NCI-H1417 (cell line): ENCODE data around the gene URI1.
"Not testable (repeated sequence)": the region's sequence is repeated elsewhere in the genome, so short reads cannot be mapped to it uniquely, and the experiment has no call there.

Experiments
- DNase-seq, 3 experiments: peaks; one replicate each; lab custom pipeline; 2025; lab: John Stamatoyannopoulos, UW

The URI1 gene

GRCh38 chr19:30024091-30024490 lies 82.1 kb downstream of the URI1 start:
- no peak for DNase-seq

- DNase-seq: no peak
Measured at GRCh38 chr19:30026933-30027332, 84.9 kb downstream of the URI1 start.

GRCh38 chr19:30028118-30028991 lies 86.3 kb downstream of the URI1 start:
- DNase-seq: no peak

GRCh38 chr19:30028992-30029343 lies 86.9 kb downstream of the URI1 start:
- DNase-seq: no peak

DNA sequence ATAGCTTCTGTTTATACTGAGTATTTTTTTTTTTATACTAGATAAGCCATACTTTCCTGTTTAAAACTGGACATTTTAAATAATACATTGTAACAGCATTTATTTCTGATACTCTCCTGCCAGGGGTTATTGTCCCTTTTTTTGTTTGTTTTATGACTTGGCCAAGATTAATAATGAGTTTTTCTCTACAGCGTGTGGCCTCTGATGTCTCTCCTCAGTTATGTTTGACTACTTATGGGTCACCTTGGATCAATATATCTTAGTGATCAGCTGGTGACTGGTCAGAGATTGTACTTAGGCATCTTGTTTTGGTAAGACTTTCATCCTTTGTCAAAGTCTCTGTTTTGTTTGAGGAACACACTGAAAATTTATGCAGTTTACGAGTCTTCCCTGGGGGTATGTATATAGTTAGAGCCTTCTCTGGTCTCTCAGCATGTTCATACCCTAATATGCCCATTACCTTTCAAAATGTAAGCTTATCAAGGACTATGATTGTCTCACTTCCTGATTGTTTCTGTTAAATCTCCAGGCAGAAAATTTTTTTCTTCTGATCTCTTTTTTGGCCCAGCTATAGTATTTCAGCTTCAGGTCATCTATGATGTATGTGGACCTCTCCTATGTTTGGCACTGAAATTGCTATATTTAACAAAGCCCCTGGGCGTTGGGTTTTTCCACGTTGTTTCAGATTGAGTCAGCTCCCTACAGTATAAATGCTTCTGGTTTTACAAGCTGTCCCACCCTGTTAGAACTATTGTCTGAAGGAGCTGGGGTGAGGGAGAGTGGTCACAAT lies 87.9 kb downstream of the URI1 start:
- no peak for DNase-seq

DNA sequence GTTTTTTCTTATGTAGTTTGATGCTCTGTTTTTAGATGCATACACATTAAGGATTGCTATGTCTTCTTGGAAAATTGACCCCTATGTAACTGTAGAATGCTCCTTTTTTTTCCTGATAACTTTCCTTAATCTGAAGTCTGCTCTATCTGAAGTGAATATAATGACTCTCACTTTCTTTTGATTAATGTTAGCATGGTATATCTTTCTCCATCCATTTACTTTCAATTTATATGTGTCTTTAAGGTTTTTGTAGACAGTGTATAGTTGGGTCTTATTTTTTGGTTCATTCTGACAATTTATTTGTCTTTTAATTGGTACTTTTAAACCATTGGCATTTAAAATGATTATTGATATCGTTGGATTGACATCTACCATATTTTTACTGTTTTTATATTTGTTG lies 92.3 kb downstream of the URI1 start:
- DNase-seq: no peak

DNA sequence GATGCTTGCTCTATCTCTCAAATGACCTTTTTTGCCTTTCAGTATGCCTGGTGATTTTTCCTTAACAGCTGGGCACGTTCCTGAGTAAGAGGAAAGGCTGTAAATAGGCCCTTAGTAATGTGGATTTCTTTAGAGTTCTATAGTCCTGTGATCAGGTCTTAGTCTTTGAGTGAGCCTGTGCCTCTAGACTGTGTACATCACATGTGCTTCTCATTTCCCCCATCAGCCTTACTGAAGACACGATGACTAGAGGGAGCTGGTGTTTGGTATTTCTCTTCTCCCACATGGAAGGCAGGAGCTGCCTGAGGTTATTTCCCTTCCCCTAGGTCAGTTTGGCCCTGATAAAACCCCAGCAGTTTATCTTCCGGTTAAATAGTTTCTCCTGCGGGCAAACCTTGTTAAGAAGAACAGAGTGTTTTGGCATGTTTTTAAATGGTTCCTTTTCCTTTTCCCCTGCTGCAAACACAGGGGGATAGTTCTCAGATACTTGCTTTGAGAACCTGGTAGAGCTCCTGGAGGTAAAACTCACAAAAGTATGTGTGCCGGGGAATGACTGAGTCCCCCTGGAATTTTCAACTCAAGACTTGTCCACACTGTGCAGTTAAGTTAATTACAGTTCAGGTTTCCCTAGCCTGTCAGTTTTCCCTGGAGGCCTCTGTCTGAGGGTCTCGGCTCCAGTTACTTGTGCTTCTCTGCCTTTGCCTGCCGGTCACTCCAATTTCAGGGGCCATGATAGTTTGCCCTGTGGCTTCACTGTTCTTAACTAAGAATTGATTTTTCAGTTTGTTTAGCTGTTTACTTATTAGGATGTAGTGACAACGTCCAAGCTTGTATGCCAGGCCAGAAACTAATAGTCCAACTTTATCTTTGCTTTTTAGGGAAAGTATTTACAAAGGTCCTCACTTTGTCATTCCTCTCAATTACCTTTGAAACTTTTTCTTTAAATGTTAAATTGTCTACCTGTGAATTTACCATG lies 94.4 kb downstream of the URI1 start:
- DNase-seq: no peak

- no peak for DNase-seq
Measured at GRCh38 chr19:30037835-30038234, 95.8 kb downstream of the URI1 start.

- DNase-seq: not testable (repeated sequence)
Measured at GRCh38 chr19:30041931-30042330, 99.9 kb downstream of the URI1 start.

DNA sequence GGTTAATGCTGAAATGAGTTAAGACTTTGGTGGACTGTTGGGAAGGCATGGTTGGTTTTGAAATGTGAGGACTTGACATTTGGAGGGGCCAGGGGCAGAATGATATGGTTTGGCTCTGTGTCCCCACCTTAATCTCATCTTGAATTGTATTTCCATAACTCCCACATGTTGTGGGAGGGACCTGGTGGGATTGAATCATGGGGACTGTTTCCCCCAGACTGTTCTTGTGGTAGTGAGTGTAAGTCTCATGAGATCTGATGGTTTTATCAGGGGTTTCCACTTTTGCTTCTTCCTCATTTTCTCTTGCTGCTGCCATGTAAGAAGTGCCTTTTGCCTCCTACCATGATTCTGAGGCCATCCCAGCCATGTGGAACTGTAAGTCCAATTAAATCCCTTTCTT lies 101.0 kb downstream of the URI1 start:
- not testable (repeated sequence) for DNase-seq

- no peak for DNase-seq
Measured at GRCh38 chr19:30044273-30045248, 102.5 kb downstream of the URI1 start.

DNA sequence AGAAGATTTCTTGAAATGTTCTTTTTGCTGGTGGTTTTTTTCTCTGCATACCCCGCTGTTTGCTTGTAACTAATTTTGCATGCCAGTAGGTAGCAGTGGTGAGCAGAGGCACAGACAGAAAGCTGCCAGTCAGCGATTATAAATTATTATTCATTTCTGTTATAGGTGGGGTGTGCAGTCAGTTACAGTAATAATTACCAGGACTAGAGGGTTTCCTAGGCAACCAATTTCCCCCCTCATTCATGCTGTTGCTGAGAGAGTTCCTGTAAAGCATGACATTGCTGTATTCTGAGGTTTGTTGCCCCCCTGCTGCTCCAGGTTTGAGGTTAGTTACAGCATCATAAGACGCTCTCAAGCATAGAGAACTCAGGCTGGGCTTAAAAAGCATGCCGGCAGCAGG lies 104.5 kb downstream of the URI1 start:
- peak in 2 of 3 experiments; percentile 20 to 62 for DNase-seq

- no peak for DNase-seq
Measured at GRCh38 chr19:30047432-30047831, 105.4 kb downstream of the URI1 start.

DNA sequence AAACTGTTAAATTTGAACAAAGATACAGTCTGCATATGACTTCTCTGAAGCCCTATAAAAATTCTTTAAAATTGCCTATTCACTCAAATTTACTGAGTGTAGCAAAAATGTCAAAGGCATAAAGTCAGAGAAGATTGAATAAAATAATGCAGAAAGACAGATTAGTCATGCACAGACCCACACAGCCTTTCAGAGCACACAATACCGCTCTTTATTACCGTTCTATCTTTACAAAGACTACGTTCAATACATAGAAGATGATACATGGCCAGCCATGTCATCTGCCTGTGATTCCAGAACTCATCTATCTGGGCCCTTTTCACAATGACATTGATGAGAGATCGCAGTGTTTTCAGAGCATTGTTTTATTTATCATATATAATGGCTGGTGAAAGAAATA lies 107.2 kb downstream of the URI1 start:
- no peak for DNase-seq

DNA sequence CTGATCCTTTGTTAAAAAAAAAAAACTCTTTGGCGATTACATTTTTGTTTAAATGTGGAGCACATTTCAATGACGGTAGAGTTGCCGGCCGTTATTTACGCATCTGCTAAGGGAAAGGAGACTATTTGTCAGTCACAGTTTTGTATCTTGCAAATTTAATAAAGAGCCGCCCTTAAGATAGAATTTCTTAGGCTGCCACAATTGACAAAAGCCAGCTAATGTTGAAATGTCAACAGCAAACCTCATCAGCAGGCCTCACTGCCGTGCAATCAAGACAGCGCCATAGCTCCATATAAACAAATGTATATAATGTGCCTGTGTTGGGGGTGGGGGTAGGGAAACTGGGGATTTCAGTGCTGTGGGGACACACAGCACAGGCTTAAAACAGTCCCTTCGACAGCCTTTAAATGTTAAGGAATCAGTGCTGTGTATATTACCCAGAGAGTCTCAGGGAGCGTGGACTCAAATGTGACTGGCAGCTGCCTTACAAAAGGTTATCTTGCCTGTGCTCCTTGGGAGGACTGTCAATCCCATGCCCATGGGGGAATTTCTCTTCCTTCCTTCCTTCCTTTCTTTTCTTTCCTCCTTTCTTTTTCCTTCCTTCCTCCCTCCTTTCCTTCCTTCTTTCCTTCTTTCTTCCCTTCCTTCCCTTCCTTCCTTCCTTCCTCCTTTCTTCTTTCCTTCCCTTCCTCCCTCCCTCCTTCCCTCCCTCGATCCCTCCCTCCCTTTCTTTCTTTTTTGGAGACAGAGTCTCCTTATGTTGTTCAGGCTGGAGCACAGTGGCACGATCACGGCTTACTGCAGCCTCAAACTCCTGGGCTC lies 108.0 kb downstream of the URI1 start:
- DNase-seq: peak in 1 of 3 experiments; percentile 6

DNA sequence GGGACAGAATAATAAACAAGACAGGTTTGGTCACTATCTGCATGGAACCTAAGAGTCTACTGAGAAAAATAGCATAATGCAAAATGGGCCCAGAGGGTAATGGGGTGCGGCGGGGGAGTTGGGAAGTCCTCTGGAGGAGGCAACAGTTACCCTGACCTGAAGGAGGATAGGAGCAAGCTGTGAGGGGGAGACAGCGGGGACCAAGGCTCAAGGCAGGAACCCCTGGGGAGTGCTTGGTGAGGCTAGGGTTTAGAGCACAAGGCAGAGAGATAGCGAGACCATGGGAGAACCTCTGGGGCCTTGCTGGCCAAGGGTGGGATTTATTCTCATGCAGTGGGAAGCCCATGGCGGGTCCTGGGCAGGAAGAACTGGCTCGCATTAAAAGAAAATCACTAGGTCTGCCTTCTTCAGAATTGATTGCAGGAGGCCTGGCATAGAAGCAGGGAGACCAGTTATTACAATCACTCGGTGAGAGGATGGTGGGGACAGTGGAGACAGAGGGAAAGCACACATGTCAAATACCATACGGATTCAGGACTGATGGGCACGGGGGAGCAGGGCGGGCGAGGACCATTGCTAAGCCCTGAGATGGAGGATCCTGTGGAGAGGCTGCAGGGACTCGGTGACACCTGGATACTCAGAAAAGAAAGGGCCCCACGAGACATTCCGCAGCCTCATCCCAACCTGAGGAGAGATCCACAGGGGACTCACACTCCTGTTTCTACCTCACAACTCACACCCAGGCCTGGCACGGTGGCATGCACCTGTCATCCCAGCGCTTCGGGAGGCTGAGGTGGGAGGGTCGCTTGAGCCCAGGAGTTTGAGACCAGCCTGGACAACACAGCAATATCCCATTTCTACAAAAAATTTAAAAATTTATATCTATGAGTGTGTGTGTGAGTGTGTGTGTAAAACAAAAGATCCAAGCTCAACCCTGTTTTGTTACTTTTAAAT lies 110.4 kb downstream of the URI1 start:
- no peak for DNase-seq

- DNase-seq: no peak
Measured at GRCh38 chr19:30053558-30053957, 111.5 kb downstream of the URI1 start.

GRCh38 chr19:30054210-30054609 lies 112.2 kb downstream of the URI1 start:
- no peak for DNase-seq

- DNase-seq: no peak
Measured at GRCh38 chr19:30056580-30056979, 114.5 kb downstream of the URI1 start.
